Thyroid gland (tissue), 4 donors: ENCODE results near the gene NADK2.
"Not testable (repeated sequence)": the region's sequence is repeated elsewhere in the genome, so short reads cannot be mapped to it uniquely, and the experiment has no call there.

ENCODE experiments used
- CTCF ChIP-seq, 6 experiments: fragments of 200-600 bp in 3 of 6; fragments of 450-650 bp in 3 of 6; sonication (generic) in 3 of 6; IDR thresholded peaks; one replicate each; pipeline ENCODE4 v1.5.1; 2016 to 2019; ENCODE audit warnings: antibody characterized with exemption in 6 of 6, mild to moderate bottlenecking in 2 of 6, inconsistent platforms in 1 of 6, moderate library complexity in 1 of 6
- POLR2A ChIP-seq, 2 donors: fragments of 450-650 bp; IDR thresholded peaks; one replicate each; pipeline ENCODE4 v1.6.1; 2017; ENCODE audit warnings: antibody characterized with exemption in 2 of 2, mild to moderate bottlenecking in 2 of 2, moderate library complexity in 1 of 2

GRCh38 chr5:36283775-36284174 lies 42.0 kb upstream of the NADK2 start:
- TF ChIP-seq CTCF, POLR2A (IDR thresholded peaks at IDR 0.05): not testable (repeated sequence)
